GM19099 (cell line): Measurements from ENCODE around the gene INTS14.

Experiments used
- POLR2A ChIP-seq: IDR thresholded peaks from 3 replicates; pipeline ENCODE4 v1.6.1; 2011; ENCODE audit warnings: low read depth; ENCODE audit not compliant: insufficient read length; ENCODE audit errors: extremely low read depth

The INTS14 gene

DNA sequence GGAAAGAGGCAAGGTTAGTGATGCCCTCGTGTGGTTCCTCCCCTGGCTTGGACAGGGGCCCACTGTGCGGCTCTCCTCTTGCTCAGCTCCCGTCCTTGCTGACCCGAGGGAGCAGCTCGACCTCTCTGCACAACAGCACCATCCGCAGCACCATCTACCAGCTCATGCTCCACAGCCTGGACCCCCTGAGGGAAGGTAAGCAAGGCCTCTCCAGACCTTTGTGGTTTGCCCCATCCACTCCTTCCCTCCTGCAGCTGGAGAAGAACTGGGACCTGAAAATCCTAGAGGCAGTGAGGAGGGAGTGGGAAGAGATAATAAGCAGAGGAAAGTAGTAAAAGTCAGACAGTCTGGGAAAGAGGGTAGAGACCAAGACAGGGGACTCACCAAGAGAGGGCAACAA, 28.6 kb upstream of the INTS14 start:
- TF ChIP-seq POLR2A: no peak

DNA sequence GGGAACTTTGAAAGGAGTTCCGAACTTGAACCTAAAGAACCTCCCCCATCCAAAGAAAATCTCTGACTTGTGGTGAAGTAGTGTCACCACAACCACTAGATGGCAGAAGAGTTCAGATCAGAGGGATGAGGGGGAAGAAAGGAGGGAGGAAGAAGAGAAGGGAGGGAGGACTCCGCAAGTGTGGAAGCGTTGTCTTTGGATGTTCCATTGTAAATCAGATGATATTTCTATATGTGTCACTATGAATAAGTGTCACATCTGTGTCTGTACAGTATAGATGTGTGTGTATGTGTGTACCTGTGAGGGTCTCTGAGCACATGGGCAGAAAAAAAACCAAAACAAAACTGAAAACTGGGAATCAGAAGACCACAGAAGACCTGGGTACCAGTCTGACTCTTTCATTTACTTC, 27.8 kb upstream of the INTS14 start:
- TF ChIP-seq POLR2A: no peak

DNA sequence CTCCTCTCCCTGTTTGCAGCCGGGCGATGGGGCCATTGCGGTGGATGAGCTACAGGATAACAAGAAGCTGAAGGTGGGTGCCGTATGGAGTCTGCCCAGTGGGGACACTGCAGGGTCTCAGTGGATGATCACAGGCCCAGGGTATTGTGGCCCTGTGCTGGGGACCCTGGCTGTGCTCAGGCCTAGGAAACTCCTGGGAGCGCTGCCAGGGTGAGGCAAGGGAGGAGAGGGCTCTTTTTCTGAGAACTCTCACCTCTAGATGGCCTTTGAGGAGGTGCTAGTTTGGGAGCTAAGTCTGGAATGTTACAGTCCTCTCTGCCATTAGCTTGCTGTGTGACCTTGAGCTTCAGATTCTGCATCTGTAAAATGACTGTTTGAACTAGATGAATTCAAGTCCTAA, 27.2 kb upstream of the INTS14 start:
- no peak for TF ChIP-seq POLR2A

DNA sequence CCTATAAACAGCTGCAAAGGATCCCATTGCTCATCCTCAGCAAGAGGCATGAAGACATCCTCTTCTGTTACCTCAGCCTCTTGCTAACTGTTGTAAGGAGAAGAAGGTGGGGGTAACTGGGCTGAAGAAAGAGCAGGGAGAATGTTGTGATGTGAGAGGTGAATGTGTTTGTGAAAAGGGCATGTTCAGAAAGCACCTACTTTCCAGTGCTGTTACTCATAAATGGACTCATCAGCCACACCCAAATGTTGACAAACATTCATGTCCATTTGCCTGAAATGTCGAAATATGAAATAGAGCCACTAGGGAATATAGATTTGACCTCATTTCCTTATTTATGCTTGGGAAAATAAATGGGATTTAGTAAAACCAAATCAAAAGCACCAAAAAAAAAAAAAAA, 23.4 kb upstream of the INTS14 start:
- TF ChIP-seq POLR2A: no peak

DNA sequence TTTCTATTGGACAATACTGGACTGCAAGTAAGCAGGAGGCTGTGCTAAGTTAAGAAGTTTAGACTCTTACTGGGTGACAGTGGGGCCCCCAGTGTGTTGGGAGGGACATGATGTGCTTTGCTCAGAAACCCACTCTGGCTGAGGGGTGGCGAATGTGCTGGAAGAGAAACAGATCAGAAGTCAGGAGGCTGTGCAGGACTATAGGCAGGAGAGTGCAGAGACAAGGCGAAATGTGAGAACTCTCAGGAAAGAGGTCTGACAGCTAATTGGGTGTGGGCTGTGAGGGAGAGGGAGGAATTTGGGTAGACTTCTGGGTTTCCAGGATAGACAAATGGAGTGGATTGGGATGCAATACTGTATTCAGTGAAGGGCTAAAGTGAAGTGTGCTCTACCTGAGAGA, 22.8 kb upstream of the INTS14 start:
- TF ChIP-seq POLR2A: no peak

DNA sequence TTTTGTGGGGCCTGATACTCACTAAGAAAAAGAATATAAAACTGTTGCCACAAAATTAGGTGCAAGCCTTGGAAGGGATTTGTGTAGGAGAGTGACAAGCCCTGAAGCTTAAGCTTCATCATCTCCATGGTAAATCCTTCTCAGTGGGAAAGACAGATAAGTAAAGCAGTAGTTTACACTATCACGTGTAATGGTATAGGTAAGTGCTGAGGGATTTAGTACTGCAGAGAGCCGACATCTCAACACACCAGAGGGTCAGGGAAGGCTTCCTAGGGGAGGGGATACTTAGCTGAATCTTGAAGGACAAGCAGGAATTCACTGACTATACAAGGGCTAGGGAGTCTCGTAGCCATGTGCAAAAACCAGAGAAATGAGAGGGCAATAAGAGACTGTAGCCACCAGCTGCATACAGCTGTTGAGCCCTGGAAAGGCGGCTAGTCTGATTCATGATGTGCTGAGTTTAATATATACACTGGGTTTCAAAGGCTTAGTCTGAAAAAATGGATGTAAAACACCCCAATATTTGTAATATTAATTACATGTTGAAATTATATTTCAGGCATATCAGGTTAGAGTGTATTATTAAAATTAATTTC, 21.9 kb upstream of the INTS14 start:
- no peak for TF ChIP-seq POLR2A

DNA sequence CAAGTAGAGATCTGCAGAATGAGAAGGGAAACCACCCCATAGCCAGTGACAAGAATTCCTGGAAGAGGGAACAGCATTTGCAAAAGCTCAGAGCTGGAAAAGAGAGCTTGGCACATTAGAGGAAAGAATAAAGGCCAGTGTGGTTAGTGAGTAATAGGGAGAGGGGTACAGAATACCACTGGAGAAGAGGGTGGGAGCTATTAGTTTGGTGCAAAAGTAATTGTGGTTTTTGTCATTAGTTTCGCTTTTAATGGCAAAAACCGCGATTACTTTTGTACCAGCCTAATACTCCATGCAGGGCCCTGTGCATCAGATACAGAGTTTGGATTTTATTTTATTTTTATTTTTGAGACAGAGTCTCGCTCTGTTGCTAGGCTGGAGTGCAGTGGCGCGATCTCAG, 20.6 kb upstream of the INTS14 start:
- no peak for TF ChIP-seq POLR2A

DNA sequence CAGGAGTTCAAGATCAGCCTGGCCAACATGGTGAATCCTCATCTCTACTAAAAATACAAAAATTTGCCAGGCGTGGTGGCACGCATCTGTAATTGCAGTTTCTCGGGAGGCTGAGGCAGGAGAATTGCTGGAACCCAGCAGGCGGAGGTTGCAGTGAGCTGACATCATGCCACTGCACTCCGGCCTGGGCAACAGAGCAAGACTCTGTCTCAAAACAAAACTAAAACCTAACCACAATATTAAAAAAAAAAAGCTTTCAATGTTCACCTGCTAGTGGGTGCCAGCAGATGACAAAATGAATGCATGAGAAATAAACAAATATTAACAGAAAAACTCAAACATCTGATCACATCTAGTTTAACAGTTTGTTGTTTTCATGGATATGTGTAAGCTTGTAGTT, 19.8 kb upstream of the INTS14 start:
- no peak for TF ChIP-seq POLR2A

DNA sequence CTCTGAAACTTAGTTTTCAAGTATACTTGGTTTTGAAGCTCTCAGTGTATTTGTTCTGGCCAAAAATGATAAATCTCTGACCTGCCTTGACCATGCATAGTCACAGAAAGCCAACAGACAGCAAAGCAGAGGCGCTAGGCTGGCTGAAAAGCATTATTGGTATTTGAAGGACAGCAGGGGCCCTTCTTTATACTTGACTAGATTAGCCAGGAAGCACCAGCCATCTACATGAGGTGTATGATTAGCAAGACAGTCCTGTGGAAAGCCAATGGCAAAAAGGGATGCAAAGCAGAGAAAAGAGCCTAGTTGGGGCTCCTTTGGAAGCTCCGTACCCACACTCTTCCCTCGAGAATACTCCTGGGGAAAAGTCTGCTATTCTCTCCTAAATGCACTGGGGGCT, 18.6 kb upstream of the INTS14 start:
- TF ChIP-seq POLR2A: no peak

DNA sequence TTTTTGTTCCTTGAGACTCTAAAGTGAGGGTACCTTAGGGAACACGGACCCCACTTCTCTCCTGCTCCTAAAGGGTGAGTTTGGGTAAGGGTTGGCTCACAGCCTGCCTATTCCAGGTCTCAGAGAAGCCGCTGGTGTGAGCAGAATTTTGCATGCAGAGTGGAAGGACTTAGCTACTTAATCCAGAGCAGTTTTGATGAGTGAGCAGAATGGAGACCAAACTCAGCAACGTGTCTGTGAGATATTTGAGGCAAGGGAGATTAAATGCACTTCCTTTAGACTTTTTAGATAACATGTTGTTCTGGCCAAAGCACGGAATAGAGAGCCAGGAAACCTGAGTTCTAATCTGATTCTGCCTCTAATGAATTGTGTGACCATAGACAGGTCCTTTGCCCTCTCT, 15.9 kb upstream of the INTS14 start:
- no peak for TF ChIP-seq POLR2A

DNA sequence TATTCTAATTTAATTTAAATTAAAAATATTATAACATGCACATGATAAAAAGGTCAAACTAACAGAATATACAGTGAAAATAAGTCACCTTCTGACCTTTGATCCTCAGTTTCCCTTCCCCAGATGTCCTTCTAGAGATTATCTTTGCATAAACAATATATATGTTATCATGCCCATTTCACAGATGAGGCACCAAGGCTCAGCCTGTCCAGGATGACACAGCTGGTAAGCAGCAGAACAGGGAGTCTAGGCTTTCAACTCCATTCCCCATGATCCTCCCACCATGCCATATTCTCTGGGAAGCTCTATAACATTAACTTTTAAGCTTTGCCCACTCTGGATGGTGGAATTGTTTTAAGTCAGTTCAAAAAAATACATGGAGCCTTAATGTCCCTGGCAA, 12.2 kb upstream of the INTS14 start:
- no peak for TF ChIP-seq POLR2A

DNA sequence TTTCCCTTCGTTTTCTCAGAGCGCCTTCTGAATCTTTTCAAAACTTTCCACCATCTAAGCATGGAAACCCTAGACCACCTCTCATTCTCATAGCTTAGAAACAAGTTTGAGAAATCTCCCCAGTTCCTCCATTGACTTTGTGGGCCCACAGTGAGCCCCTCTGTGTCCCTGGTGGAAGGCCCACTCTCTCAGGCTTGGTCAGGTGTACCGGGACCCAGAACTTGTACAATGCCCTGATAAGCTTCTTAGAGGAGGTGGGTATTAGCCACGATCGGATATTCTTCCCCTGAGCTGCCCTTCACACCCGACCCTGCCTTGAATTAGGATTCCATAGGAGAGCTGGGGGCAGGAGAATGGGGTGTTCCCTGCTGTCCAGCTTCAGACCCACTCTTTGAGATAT, 10.7 kb upstream of the INTS14 start, which contains the start of gene SLC24A1:
SLC24A1 (plus strand) TSS at position 301 of the 400 bp plus-strand sequence. CDS start 2,143 bp downstream, outside the sequence.
- no peak for TF ChIP-seq POLR2A

DNA sequence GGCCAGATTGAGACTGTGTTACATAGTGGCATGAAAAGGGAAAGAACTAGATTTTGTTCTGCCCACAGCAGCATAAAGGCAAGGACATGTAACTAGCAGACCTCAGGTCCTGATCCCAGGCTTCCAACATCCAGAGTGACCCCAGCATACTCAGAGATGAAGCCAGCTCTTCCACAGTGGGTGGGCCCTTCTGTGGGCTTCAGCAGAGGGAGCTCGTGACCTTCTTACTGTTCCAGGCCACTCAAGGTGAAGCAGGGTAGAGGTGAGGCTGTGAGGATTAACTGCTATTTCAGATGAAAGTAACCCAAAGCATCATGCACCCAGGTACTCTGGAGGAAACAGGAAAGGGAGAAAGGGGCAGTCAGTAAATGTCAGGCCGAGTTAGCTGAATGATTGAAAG, 9.9 kb upstream of the INTS14 start:
- TF ChIP-seq POLR2A: no peak

DNA sequence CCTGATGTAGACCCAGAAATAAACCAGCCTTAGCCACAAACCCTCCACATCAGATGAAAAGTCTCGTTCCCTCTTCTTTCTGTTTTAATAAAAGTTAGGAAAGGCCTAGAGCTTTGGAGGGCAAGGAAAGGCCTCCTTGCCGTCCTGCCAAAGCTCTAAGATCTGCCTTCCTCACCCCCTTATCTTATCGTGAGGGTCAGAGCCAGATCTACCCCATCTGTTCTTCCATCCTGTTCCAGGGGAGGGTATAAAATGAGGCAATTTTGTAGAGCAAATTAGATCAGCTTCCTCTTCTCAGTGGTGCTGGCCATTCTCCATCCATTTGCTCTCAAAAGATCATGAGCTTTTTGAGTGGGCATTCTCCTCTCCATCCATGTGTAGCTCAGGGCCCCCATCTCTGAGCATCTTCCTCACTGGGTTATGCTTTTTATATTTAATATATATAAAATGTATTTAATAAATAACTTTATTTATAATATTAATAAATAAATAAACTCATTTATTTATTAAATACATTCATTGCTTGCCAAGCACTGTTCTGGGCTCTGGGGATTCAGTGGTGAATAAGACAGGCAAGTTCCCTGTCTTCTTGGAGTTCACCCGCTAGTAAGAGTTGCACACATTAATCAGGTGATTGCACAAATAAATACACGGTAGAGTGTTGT, 8.8 kb upstream of the INTS14 start:
- no peak for TF ChIP-seq POLR2A

DNA sequence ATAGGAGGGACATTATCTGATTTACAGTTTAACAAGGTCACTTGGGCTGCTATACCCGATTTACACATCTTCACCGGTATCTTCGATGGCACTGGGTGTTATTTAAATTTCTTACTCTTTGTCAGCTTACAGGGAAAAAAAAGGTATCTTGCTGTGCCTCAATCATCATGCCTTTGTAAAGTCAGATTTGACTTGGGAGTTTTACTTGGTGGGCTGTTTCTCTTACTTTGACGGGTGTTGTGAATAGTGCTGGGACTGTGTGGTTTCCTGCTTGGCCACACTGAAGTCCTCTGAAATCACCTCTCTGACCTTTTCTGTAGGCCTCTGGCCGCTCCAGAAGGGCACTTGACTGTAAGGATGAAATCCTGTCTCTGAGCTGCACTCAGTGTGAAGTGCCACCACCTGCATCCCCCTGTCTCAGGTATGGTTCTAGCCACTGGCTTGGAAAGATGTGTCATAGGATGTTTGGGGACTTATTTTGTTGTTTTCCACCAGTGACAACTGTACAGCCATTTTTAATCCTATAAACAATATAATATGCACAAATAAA, 7.7 kb upstream of the INTS14 start:
- no peak for TF ChIP-seq POLR2A

DNA sequence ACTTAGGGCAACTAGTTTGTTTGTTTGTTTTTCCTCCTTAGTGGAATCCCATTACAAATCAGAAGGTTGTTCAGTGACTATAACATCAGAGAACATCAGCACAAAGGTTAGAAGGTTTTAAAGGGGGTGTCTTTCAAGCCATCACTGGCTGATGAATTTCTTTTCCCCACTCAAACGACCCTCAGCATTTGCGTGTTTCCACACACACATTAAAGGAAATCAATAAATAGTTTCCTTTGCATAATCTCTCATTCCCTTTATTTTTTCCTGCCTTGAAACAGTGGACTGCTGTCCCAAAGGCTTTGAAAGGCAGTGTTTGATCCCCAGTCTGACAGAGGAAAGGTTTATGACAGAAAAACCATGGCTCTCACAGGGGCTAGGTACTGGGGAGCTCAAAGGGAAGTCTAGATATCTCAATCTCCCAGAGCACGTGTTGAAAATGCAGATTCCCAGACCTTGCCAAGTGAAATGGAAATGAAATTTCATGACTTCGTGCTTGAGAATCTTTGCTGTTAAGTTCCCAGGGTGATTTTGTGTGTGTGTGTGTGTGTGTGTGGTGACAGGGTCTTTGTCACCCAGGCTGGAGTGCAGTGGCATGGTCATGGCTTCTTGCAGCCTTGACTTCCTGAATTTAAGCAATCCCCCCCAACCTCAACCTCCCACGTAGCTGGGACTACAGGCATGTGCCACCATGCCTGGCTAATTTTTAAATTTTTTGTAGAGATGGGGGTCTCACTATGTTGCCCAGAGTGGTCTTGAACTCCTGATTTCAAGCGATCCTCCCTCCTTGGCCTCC, 2.2 kb upstream of the INTS14 start:
- no peak for TF ChIP-seq POLR2A

DNA sequence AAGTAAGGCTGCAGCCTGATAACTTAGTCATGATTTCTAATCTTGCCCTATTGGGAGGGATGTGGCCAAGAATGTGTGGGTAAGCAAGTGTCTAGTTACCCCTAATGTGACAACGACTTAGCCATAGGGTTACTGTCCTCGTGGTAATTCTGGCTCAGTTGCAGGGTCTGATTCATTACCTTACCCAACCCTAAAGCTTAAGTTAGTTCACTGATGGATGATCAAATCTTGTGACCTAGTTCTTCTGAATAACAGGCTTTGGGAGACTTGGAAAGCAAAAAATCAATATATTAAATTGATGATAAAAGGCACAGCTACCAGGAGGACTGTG, 1.6 kb upstream of the INTS14 start:
- no peak for TF ChIP-seq POLR2A
